Measurements from ENCODE around the gene KCNK13.
"Not testable (repeated sequence)": the region's sequence is repeated elsewhere in the genome, so short reads cannot be mapped to it uniquely, and the experiment has no call there.

The KCNK13 gene

GRCh38 chr14:90191154-90191553 is 129.4 kb downstream of the KCNK13 start:
- DNase-seq (ENCODE audit: low read depth in 1 of 2, low spot score in 1 of 2): no peak

GRCh38 chr14:90191585-90191984 is 129.8 kb downstream of the KCNK13 start:
- DNase-seq (ENCODE audit: low read depth in 1 of 2, low spot score in 1 of 2): no peak

DNA sequence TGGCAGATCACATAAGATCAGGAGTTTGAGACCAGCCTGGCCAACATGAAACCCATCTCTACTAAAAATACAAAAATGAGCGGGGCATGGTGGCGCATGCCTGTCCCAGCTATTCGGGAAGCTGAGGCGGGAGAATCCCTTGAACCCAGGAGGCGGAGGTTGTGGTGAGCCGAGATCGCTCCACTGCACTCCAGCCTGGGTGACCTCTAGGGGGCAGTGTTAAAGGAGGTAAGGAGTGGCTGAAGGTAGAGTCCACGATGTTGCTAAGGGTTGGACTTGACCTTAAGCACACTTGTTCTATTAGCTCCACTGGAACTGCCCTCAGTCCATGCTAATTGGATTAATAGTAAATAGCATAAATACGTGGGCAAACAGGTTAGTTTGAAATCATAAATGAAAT is 132.1 kb downstream of the KCNK13 start:
- no peak for DNase-seq (ENCODE audit: low read depth in 1 of 2, low spot score in 1 of 2)

DNA sequence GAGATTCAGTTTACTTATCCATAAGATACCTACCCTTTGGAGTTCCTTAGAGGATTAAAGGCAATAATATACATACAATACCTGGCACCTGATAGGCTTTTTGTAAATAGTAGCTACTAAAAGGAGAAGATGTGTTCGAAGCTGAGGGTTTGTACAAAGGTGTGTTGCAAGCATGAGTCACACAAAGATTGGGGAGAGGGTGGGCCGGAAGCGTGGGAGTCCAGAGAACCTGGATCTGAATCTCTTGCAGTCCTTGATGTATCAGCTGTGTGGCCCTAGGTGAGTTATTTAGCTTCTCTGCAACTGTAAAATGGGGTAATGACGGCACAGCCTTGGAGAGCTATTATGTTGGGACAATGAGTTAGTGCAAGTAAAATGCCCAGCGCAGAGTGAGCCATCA is 132.9 kb downstream of the KCNK13 start:
- no peak for DNase-seq (ENCODE audit: low read depth in 1 of 2, low spot score in 1 of 2)

GRCh38 chr14:90198541-90199060 is 136.8 kb downstream of the KCNK13 start:
- no peak for DNase-seq (ENCODE audit: low read depth in 1 of 2, low spot score in 1 of 2)

GRCh38 chr14:90200546-90200945 is 138.8 kb downstream of the KCNK13 start:
- DNase-seq (ENCODE audit: low read depth in 1 of 2, low spot score in 1 of 2): not testable (repeated sequence)

DNA sequence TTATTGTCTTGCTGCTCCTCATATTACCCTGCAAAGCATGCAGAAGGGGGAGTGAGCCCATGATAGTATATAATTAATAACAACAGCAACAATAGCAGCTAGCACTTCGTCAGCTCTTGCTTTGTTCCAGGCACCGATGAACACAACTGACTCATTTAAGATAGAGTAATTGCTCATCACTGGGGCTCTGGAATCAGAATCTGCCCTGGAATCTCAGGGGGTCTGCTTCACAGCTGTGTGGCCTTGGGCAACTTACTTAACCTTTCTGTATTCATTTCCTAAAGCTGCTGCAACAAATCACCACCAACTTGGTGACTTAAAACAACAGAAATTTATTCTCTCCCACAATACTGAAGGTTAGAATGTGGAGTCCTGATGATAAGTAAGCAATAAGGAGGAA is 139.6 kb downstream of the KCNK13 start:
- DNase-seq (ENCODE audit: low read depth in 1 of 2, low spot score in 1 of 2): no peak

DNA sequence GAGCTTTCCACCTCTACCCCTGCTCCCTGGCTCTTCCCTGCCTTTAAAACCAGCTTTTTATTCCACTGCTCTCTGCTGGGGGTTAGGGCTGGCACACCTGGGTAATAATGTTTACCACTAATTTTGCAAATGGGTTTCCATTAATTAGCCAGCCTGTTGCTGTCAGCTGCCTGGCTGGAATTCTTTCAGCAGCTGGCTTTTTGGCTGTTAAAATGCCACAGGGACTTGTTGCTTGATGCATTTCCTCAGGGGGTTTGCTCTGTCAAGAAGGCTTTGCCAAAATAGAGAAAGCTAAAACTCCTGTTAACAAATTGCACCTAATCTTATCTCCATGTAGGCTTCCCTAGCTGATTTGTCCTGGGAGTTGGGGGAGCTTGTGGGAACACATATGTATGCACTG is 142.7 kb downstream of the KCNK13 start:
- no peak for DNase-seq (ENCODE audit: low read depth in 1 of 2, low spot score in 1 of 2)

- no peak for DNase-seq (ENCODE audit: low read depth in 1 of 2, low spot score in 1 of 2)
These were observed 151.4 kb downstream of the KCNK13 start for GRCh38 chr14:90213099-90213748.

- no peak for DNase-seq (ENCODE audit: low read depth in 1 of 2, low spot score in 1 of 2)
These were observed 166.7 kb downstream of the KCNK13 start for GRCh38 chr14:90228478-90228877.

DNA sequence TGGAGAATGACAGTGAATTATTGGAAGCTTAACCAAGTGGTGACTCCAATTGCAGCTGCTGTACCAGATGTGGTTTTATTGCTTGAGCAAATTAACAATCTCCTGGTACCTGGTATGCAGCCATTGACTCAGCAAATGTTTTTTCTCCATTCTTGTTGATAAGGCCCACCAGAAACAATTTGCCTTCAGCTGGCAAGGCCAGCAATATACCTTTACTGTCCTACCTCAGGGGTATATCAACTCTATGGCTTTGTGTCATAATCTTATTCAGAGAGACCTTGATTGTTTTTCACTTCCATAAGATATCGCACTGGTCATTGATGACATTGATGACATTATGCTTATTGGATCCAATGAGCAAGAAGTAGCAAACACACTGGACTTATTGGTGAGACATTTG is 168.1 kb downstream of the KCNK13 start:
- DNase-seq (ENCODE audit: low read depth in 1 of 2, low spot score in 1 of 2): not testable (repeated sequence)
